Skeletal muscle satellite cell (primary cell): ENCODE measurements around the gene NPSR1.

Source experiments
- H3K27me3 ChIP-seq: 2 replicates; pipeline ENCODE4 v1.7.0; 2013; ENCODE audit warnings: low read length; ENCODE audit not compliant: control insufficient read depth, insufficient read depth
- H3K36me3 ChIP-seq: 2 replicates; pipeline ENCODE4 v1.7.0; 2013; ENCODE audit warnings: mild to moderate bottlenecking, control low read depth, low read length; ENCODE audit not compliant: insufficient read depth
- H3K4me1 ChIP-seq: 2 replicates; pipeline ENCODE4 v1.7.0; 2013; ENCODE audit warnings: low read length; ENCODE audit not compliant: control insufficient read depth, insufficient read depth
- H3K4me2 ChIP-seq: 2 replicates; pipeline ENCODE4 v1.7.0; 2013; ENCODE audit warnings: mild to moderate bottlenecking, low read length
- H3K4me3 ChIP-seq: 2 replicates; pipeline ENCODE4 v1.7.0; 2013; ENCODE audit warnings: low read length
- H3K9ac ChIP-seq: 2 replicates; pipeline ENCODE4 v1.7.0; 2013; ENCODE audit warnings: mild to moderate bottlenecking, low read depth, low read length, moderate library complexity
- H3K9me3 ChIP-seq: replicated peaks from 2 replicates; pipeline ENCODE4 v1.7.0; 2013; ENCODE audit warnings: mild to moderate bottlenecking, control low read depth, low read length

Gene NPSR1

DNA sequence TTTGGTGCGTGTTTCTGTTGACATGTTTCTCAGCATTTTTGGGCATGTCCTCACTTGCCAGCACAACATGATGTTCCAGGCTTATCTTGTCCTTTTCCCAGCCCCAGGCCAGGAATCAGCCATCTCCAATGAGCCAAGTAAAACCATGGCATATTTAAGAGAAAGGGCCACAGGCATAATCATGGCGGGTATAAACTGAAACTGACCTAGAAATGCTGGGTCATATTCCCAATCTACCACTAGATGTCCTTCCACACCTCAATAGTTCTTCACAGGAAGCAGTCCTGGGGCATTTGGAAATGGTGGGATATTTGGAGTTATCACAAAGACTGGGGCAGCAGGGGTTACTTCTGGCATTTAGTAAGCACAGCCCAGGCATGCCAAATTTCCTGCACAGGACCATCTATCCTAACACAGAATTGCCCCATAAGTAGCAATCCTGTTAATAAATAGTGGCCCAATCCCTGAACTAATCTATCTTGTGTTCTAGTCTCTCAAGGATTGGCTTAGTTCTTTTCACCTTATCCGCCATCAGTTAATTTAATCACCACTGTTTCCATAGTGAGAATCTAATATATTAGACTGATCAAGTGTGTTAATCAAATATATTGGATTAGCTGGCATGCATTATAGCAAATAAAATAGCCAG, 101.6 kb downstream of the NPSR1 start:
- no peak overlapping the region for H3K9ac ChIP-seq
- H3K36me3 ChIP-seq = no peaks in the 10 kb centered on the region
- H3K4me2 ChIP-seq = no peak overlapping the region
- no peaks in the 10 kb centered on the region for H3K27me3 ChIP-seq
- no peaks in the 10 kb centered on the region for H3K4me1 ChIP-seq
- no peaks in the 10 kb centered on the region for H3K9me3 ChIP-seq
- H3K4me3 ChIP-seq = no peak overlapping the region

GRCh38 chr7:34760271-34760670, 102.3 kb downstream of the NPSR1 start:
- Histone ChIP-seq H3K4me1 (no peaks in the 10 kb centered on the region), H3K9me3 (no peaks in the 10 kb centered on the region), H3K4me2 (no peak overlapping the region), H3K9ac (no peak overlapping the region), H3K4me3 (no peak overlapping the region), H3K36me3 (no peaks in the 10 kb centered on the region), H3K27me3 (no peaks in the 10 kb centered on the region)

DNA sequence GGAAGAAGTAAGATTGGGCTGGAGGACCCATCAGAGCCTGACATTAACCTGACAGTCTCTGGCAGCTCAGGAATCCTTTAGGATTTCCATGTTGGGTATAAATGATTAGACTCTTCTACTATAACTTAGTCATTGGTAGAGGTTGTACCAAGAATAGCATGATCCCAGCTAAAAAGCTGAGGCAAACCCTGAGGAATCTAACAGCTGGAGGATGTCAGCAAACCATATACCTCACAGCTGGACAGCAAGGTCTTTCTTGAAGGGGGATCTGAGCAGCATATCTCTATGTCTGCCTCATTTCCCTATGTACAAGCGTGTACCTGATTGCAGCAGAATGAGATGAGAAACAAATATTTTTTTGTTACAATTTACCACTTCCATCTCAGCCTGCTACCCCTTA, 103.2 kb downstream of the NPSR1 start:
- H3K27me3 ChIP-seq = no peaks in the 10 kb centered on the region
- H3K4me1 ChIP-seq = no peaks in the 10 kb centered on the region
- H3K9ac ChIP-seq = no peak overlapping the region
- H3K36me3 ChIP-seq = no peaks in the 10 kb centered on the region
- H3K4me2 ChIP-seq = no peak overlapping the region
- no peaks in the 10 kb centered on the region for H3K9me3 ChIP-seq
- no peak overlapping the region for H3K4me3 ChIP-seq

GRCh38 chr7:34761627-34762026, 103.6 kb downstream of the NPSR1 start:
- Histone ChIP-seq H3K9me3 (no peaks in the 10 kb centered on the region), H3K36me3 (no peaks in the 10 kb centered on the region), H3K4me2 (no peak overlapping the region), H3K4me3 (no peak overlapping the region), H3K27me3 (no peaks in the 10 kb centered on the region), H3K4me1 (no peaks in the 10 kb centered on the region), H3K9ac (no peak overlapping the region)

DNA sequence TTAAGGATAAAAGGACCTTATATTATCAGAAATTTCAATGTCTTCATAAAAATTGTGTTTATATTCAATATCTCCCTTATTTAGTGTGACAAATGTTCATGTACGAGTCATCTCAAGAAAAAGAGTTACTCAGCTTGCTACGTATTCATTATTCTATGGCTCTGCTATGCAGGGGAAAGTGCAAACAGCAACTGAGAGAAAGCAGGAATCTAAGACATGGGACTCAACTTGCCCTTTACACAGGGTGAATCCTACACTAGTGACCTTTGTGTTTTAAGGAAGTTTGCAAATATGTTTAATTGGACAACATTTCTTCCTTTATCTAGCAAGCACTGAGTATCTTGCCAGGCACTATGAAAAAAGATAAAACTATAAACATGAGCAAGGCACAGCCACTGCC, 104.7 kb downstream of the NPSR1 start:
- H3K27me3 ChIP-seq = no peaks in the 10 kb centered on the region
- no peak overlapping the region for H3K4me2 ChIP-seq
- H3K4me3 ChIP-seq = no peak overlapping the region
- H3K4me1 ChIP-seq = no peaks in the 10 kb centered on the region
- no peak overlapping the region for H3K9ac ChIP-seq
- no peaks in the 10 kb centered on the region for H3K36me3 ChIP-seq
- H3K9me3 ChIP-seq = no peaks in the 10 kb centered on the region

GRCh38 chr7:34772296-34772938, 114.4 kb downstream of the NPSR1 start:
- H3K36me3 ChIP-seq = no peaks in the 10 kb centered on the region
- H3K4me3 ChIP-seq = no peak overlapping the region
- no peak overlapping the region for H3K9ac ChIP-seq
- no peaks in the 10 kb centered on the region for H3K4me1 ChIP-seq
- no peaks in the 10 kb centered on the region for H3K27me3 ChIP-seq
- no peaks in the 10 kb centered on the region for H3K9me3 ChIP-seq
- H3K4me2 ChIP-seq = no peak overlapping the region

DNA sequence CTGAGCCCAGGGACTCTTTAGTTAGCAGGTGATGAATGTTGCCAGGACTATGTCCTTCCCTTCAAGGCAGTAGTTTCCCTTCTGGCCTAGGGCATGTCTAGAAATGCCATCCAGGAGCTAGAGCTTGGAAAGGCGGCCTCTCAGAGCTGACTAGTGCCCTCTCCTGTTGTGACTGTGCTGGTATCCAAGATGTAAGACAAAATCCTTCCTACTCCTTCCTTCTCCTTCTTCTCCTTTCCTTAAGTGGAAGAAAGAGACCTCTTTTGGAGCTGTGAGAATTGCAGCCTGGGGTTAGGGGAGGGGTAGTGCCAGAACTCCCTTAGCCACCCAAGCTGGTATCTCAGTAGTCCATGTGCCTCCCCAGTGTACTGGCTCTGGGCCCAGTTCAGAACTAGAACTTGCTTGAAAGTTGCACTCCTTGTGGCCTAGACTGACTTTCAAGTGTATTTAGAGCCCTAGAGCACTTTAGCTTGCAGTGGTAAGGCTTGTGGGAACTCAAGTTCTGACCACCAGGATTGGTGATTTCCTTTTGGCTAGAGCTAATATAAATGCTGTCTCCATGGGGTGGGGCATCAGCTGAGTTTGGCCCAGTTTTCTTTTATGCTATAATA, 118.8 kb downstream of the NPSR1 start:
- Histone ChIP-seq H3K36me3 (no peaks in the 10 kb centered on the region), H3K9ac (no peak overlapping the region)

GRCh38 chr7:34780546-34780945, 122.5 kb downstream of the NPSR1 start:
- H3K4me1 ChIP-seq = no peaks in the 10 kb centered on the region
- no peaks in the 10 kb centered on the region for H3K9me3 ChIP-seq
- no peak overlapping the region for H3K9ac ChIP-seq
- no peak overlapping the region for H3K4me3 ChIP-seq
- no peaks in the 10 kb centered on the region for H3K36me3 ChIP-seq
- no peak overlapping the region for H3K4me2 ChIP-seq
- H3K27me3 ChIP-seq = no peaks in the 10 kb centered on the region

More for the DNA sequence above, 118.8 kb downstream of the NPSR1 start:
- Histone ChIP-seq H3K4me1 (no peaks in the 10 kb centered on the region), H3K9me3 (no peaks in the 10 kb centered on the region), H3K27me3 (no peaks in the 10 kb centered on the region), H3K4me2 (no peak overlapping the region), H3K4me3 (no peak overlapping the region)

DNA sequence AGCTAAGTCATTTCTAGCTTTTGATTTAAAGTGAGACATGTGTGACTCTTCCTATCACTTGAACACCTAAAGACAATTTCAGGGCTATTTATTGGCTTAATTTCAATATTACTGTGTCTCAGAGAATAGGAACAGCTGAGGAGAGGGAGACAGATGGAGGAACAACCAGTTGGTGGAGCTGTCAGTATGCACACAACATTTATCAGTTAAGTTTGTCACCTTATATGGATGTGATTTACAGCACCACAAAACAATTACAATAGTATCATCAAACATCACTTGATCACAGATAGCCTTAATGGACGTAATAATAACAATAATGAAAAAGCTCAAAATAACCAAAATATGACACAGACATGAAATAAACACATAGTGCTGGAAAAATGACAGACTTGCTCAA, 129.6 kb downstream of the NPSR1 start:
- Histone ChIP-seq H3K36me3 (no peaks in the 10 kb centered on the region), H3K9me3 (no peaks in the 10 kb centered on the region), H3K4me1 (no peaks in the 10 kb centered on the region), H3K9ac (no peak overlapping the region), H3K4me2 (no peak overlapping the region), H3K4me3 (no peak overlapping the region), H3K27me3 (no peaks in the 10 kb centered on the region)

- H3K4me2 ChIP-seq = no peak overlapping the region
- H3K4me3 ChIP-seq = no peak overlapping the region
- no peaks in the 10 kb centered on the region for H3K4me1 ChIP-seq
- H3K9me3 ChIP-seq = no peaks in the 10 kb centered on the region
- no peaks in the 10 kb centered on the region for H3K27me3 ChIP-seq
- H3K36me3 ChIP-seq = no peaks in the 10 kb centered on the region
- H3K9ac ChIP-seq = no peak overlapping the region
Measured at GRCh38 chr7:34806831-34807230, 148.8 kb downstream of the NPSR1 start.

DNA sequence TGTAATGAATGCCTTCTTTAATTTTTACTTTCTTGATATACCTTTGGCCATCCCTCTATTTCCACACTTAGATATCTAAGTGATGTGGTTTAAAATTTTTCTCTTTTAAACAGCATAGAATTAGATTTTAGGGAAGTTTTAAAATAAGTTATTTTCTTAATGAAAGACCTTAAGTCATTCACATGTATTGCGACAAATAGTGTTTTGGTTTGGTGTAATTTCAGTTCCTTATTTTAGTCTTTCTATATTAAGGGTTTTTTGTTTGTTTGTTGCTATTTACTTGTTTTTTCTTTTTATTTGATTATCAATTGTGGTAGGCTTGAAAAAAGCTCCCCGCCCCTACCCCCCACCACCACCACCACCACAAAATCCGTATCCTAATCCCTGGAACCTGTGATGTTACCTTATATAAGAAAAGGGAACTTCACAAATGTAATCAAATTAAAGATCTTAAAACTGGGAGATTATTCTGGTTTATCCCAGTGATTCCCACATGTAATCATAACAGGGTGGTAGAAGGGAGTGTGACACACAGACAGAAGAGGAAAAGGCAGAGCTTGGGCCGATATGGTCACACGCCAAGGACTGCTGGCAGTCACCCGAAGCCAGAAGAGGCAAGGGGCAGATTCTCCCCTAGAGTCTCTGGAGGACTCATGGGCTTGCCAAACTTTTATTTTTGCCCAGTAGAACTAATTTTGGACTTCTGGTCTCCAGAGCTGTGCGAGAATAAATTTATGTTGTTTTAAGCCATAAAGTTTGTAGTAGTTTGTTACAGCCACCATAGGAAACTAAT, 149.7 kb downstream of the NPSR1 start:
- H3K36me3 ChIP-seq = no peaks in the 10 kb centered on the region
- no peaks in the 10 kb centered on the region for H3K9me3 ChIP-seq
- H3K4me1 ChIP-seq = no peaks in the 10 kb centered on the region
- H3K27me3 ChIP-seq = no peaks in the 10 kb centered on the region
- no peak overlapping the region for H3K4me2 ChIP-seq
- H3K9ac ChIP-seq = no peak overlapping the region
- H3K4me3 ChIP-seq = no peak overlapping the region
